Epithelial cell of esophagus (primary cell): ENCODE results near the gene MGAT4B.

ENCODE experiments used
- DNase-seq: peaks from one replicate; pipeline ENCODE4 v3.0.0; 2010; ENCODE audit warnings: low read depth
- H3K4me3 ChIP-seq: 2 replicates; pipeline ENCODE4 v1.5.1; 2011; ENCODE audit warnings: mild to moderate bottlenecking, low read length, control low read depth
- TF ChIP-seq, protein P1 (sequence below): IDR thresholded peaks from 2 replicates; pipeline ENCODE4 v1.5.1; 2011; ENCODE audit warnings: low read depth, mild to moderate bottlenecking, low read length, control low read depth, inconsistent platforms; ENCODE audit not compliant: insufficient read depth; ENCODE audit errors: missing control alignments

The MGAT4B gene

DNA sequence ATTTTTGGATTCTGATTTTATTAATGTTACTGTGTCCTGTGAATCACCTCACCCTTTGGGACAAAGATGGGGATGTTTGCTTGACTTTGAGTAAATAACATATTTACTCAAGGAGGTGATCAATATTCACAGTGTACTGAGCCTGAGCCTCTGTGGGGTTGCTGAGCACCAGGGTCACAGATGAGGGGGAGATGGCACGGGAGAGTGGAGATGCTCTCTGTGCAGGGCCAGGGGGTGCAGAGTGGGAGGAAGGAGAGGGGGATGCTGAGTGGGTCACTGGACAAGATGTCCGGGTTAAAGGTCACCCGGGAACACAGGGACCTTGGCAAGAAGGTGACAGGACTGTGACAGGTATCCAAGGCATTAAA is 18.1 kb upstream of the MGAT4B start:
- H3K4me3 ChIP-seq: no peak overlapping the region
- TF ChIP-seq, protein P1, sequence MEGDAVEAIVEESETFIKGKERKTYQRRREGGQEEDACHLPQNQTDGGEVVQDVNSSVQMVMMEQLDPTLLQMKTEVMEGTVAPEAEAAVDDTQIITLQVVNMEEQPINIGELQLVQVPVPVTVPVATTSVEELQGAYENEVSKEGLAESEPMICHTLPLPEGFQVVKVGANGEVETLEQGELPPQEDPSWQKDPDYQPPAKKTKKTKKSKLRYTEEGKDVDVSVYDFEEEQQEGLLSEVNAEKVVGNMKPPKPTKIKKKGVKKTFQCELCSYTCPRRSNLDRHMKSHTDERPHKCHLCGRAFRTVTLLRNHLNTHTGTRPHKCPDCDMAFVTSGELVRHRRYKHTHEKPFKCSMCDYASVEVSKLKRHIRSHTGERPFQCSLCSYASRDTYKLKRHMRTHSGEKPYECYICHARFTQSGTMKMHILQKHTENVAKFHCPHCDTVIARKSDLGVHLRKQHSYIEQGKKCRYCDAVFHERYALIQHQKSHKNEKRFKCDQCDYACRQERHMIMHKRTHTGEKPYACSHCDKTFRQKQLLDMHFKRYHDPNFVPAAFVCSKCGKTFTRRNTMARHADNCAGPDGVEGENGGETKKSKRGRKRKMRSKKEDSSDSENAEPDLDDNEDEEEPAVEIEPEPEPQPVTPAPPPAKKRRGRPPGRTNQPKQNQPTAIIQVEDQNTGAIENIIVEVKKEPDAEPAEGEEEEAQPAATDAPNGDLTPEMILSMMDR: no peak
- DNase-seq: no peak

DNA sequence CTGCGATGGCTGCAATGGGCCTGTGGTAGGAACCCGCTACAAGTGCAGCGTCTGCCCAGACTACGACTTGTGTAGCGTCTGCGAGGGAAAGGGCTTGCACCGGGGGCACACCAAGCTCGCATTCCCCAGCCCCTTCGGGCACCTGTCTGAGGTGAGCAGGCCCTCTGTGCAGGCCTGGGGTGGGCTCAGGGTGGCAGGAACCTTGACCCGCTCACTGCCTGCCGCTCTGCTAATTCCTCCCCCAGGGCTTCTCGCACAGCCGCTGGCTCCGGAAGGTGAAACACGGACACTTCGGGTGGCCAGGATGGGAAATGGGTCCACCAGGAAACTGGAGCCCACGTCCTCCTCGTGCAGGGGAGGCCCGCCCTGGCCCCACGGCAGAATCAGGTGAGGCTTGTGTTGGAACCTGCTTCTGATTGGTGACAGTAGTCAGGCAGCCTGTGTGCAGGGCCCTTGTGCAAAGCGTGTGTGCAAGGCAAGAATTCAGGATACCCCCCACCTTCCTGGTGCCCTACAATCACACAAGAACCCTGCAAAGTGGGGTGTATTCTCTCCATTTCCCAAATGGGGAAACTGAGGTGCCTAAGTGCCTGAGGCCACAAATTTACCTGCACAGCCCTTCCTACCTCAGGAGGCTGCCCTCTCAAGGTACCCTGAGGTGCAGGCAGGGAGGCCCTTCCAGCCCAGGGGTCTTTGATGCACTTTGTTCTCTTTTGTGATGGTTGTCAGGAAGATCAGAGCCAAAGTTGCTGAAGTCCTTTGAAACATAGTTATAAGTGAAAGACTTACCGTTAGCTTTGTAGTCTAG is 17.5 kb upstream of the MGAT4B start:
- TF ChIP-seq, protein P1: no peak
- no peak overlapping the region for H3K4me3 ChIP-seq
- no peak for DNase-seq

DNA sequence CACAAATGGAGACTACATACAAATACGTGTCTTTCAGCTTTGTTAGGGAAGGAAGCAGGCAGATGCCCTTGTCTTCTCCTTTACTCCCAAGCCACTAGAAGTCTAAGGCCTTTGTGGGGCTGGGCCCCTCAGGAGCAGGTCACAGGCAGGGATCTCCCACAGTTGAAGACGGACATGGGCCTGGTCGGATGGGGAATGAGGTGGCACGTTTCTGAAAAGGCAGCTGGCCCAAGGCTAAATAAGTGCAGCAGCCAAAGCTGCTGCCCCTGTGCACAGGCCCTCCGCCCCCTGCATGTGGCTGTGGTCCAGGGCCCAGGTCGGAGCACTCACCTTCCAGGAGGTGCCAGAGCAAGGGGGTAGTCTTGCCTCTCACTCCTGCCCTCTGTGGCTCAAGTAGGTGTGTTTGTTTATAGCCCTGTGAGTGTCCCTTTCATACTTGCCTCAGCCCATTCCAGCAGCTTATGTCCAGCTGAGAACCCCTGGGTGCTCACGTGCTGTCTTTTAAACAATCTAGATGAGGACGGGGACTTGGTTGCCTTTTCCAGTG is 15.9 kb upstream of the MGAT4B start:
- DNase-seq: no peak
- peak overlapping the region; percentile 73 for H3K4me3 ChIP-seq
- TF ChIP-seq, protein P1: no peak

DNA sequence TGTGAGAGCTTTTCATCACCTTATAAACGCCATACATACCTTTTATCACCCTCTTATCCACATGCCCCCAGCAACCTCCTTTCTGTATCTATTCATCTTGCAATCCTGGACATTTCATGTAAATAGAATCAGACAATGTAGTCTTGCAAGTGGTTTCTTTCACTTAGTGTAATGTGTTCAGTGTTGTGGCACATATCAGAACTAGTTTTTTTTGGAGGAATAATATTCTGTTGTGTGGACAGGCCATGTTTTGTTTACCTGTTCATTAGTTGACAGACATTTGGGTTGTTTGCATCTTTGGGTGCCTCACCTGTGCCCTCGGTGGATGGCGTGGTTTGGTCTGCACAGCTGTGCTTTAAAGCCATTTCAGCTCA is 15.4 kb upstream of the MGAT4B start:
- DNase-seq: no peak
- TF ChIP-seq, protein P1: no peak
- H3K4me3 ChIP-seq: peak overlapping the region; percentile 73

DNA sequence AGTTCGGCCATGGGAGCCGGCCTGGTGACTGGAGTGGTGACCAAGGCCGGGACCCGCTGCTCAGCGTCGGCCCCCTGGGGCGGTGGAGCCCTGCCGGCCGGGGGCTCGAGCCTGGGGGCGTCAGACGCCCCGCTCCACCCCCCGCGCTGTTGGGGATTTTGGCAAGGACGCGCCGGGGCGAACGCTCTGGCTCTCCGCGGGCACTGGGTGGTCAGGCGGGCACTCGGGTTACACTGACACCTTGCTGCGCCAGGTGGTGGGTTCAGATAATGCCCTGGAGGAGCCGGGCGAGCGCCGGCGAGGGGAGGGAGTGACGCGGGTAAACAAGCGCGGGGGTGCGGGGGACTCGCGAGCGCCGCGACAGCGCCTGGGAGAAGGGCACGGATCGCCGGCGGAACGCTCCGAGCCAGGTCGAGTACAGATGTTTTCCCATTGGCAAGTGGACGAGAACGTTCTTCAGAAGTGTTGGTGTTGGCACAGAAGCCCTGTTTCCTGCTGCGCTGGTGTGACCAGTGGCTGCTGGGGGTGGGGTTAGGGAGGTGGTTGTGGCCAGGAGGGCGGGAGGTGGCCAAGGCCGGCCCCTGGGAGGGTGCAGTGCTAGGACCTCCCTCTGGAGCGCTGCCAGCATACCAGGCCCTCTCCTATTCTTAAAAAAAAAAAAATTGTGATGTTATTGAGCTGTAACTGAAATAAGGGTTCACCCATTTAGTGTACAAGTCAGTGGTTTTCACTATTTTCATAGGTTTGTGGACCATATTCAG is 14.8 kb upstream of the MGAT4B start:
- peak; percentile 95 for DNase-seq
- TF ChIP-seq, protein P1: no peak
- H3K4me3 ChIP-seq: peak overlapping the region; percentile 73

DNA sequence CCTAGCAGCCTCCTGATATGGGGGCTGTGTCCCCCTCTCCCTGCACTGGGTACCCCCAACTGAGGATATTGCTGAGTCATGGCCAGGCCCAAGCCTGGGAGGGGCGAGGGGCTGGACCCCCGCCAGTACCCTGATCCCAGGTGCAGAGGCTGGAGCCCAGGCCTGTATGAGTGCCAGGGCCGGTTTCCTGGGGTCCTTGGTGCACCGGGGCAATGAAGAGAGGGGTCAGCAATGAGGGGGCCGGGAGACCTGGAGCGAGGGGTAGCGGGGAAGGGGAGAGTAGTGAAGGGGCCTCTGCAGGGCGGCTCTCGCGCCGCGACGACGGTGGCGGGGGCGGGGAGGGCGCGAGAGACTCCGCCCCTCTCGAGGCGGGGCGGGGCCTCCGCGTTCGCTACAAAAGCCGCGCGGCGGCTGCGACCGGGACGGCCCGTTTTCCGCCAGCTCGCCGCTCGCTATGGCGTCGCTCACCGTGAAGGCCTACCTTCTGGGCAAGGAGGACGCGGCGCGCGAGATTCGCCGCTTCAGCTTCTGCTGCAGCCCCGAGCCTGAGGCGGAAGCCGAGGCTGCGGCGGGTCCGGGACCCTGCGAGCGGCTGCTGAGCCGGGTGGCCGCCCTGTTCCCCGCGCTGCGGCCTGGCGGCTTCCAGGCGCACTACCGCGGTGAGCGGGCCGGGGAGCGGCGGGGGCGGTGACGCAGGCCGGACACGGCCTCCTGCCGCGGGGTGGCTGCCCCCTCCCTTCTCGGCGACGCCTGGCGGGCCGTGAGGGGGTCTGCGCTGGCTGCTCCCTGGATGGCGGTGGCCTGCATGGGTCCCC is 14.0 kb upstream of the MGAT4B start, which contains the start of gene SQSTM1:
Gene SQSTM1 (plus strand): TSS at position 423 of the 815 bp plus-strand sequence. CDS start 32 bp downstream, at position 455.
- H3K4me3 ChIP-seq: peak within 1 kb of the TSS; percentile 73
- DNase-seq: peak; percentile 81
- TF ChIP-seq, protein P1: no peak
